Esophagus squamous epithelium (tissue), 5 donors: Measurements from ENCODE around the gene NELL1. TPM values are rescaled to one million over a fixed set of nuclear protein-coding genes. Genes with fewer than 3 reads are reported as not detected.
"Not testable (repeated sequence)": the region's sequence is repeated elsewhere in the genome, so short reads cannot be mapped to it uniquely, and the experiment has no call there.

Source experiments
- DNase-seq: peaks from one replicate; lab custom pipeline; 2025; lab: John Stamatoyannopoulos, UW
- H3K27ac ChIP-seq, 4 donors: fragments of 200-600 bp; sonication (generic); one replicate each; pipeline ENCODE4 v1.5.1; 2016 to 2019; ENCODE audit warnings: mild to moderate bottlenecking in 1 of 4
- H3K27me3 ChIP-seq, 4 donors: fragments of 200-600 bp; sonication (generic); 1 replicate in 3 of 4; 2 replicates in 1 of 4; pipeline versions ENCODE4 v1.5.1 to v1.6.0; 2017 to 2021; ENCODE audit warnings: antibody characterized with exemption in 1 of 4
- H3K36me3 ChIP-seq, 3 donors: fragments of 200-600 bp; sonication (generic); one replicate each; pipeline ENCODE4 v1.5.1; 2016 to 2019
- H3K4me1 ChIP-seq, 3 donors: fragments of 200-600 bp; sonication (generic); one replicate each; pipeline ENCODE4 v1.5.1; 2017 to 2019
- H3K4me3 ChIP-seq, 4 donors: fragments of 200-600 bp; sonication (generic); 1 replicate in 3 of 4; 2 replicates in 1 of 4; pipeline ENCODE4 v1.5.1; 2016 to 2019; ENCODE audit warnings: mild to moderate bottlenecking in 2 of 4, moderate library complexity in 1 of 4
- H3K9me3 ChIP-seq, 3 donors: fragments of 200-600 bp; sonication (generic); one replicate each; pipeline ENCODE4 v1.5.1; 2016 to 2019
- CTCF ChIP-seq, 6 experiments: fragments of 450-650 bp in 4 of 6; fragments of 200-600 bp in 2 of 6; sonication (generic) in 2 of 6; IDR thresholded peaks; one replicate each; pipeline ENCODE4 v1.5.1; 2016 to 2019; ENCODE audit warnings: antibody characterized with exemption in 6 of 6, mild to moderate bottlenecking in 4 of 6, moderate library complexity in 4 of 6
- POLR2A ChIP-seq, 4 donors: fragments of 450-650 bp; IDR thresholded peaks; one replicate each; pipeline ENCODE4 v1.6.1; 2017; ENCODE audit warnings: antibody characterized with exemption in 4 of 4, mild to moderate bottlenecking in 4 of 4, moderate library complexity in 3 of 4
- WGBS, 2 donors: methylation state at CpG; one replicate each; pipeline ENCODE4 v1.1.5; 2018; 5-methylcytosine and 5-hydroxymethylcytosine counted together
- intact Hi-C: fragments of 100-400 bp; cut with DNase I; formaldehyde crosslinking; loops from one replicate; pipeline ENCODE4 v1.15.0; 2022
- total RNA-seq, 4 donors: library from RNA; depleted of rRNA; stranded (reverse); fragments of >200 nt; gene quantifications; one replicate each; pipeline ENCODE4 v1.1.0, GENCODE V29; 2016
- donor health status: DM: yes; HTN: yes; CAD: no.

NELL1 gene
- total RNA-seq, 4 donors from 2014 or later: 1.5 TPM; not detected in 3

GRCh38 chr11:20844630-20845029 is 175.2 kb downstream of the NELL1 start:
- no peaks in the 10 kb centered on the region for H3K9me3 ChIP-seq
- no peaks in the 10 kb centered on the region for H3K36me3 ChIP-seq
- intact Hi-C loops: no loop called here
- TF ChIP-seq CTCF (IDR thresholded peaks at IDR 0.05): no peak
- TF ChIP-seq POLR2A (IDR thresholded peaks at IDR 0.05): no peak
- no peak overlapping the region for H3K27ac ChIP-seq
- no peaks in the 10 kb centered on the region for H3K4me1 ChIP-seq
- no peak overlapping the region for H3K4me3 ChIP-seq
- no peaks in the 10 kb centered on the region for H3K27me3 ChIP-seq
- DNase-seq: no peak
- WGBS, 2 donors: no CpG with 5 or more reads among the region's 2 CpGs

- H3K4me1 ChIP-seq: no peaks in the 10 kb centered on the region
- no peak for TF ChIP-seq POLR2A (IDR thresholded peaks at IDR 0.05)
- 38 to 64% methylated on average over 1 of the region's 1 CpG for WGBS, 2 donors
- H3K27ac ChIP-seq: no peak overlapping the region
- DNase-seq: no peak
- intact Hi-C loops: no loop called here
- no peaks in the 10 kb centered on the region for H3K36me3 ChIP-seq
- no peaks in the 10 kb centered on the region for H3K9me3 ChIP-seq
- H3K4me3 ChIP-seq: no peak overlapping the region
- H3K27me3 ChIP-seq: no peaks in the 10 kb centered on the region
These were observed 185.0 kb downstream of the NELL1 start for GRCh38 chr11:20854215-20854955.

- no peak overlapping the region for H3K4me3 ChIP-seq
- no peak overlapping the region for H3K27ac ChIP-seq
- TF ChIP-seq CTCF (IDR thresholded peaks at IDR 0.05): no peak
- WGBS, 2 donors: 63% methylated on average over 2 of the region's 2 CpGs; no CpG with 5 or more reads in 1 of the 2 donors
- H3K4me1 ChIP-seq: no peaks in the 10 kb centered on the region
- no peaks in the 10 kb centered on the region for H3K36me3 ChIP-seq
- no peaks in the 10 kb centered on the region for H3K27me3 ChIP-seq
- no peaks in the 10 kb centered on the region for H3K9me3 ChIP-seq
- DNase-seq: no peak
- intact Hi-C loops: no loop called here
These were observed 191.9 kb downstream of the NELL1 start for GRCh38 chr11:20861322-20861721.

- H3K4me3 ChIP-seq, DNase-seq, intact Hi-C loops, H3K27ac ChIP-seq, H3K27me3 ChIP-seq, H3K36me3 ChIP-seq, H3K9me3 ChIP-seq, H3K4me1 ChIP-seq: not testable (repeated sequence)
- WGBS, 2 donors: 59 to 62% methylated on average over 6 of the region's 6 CpGs
These were observed 192.9 kb downstream of the NELL1 start for GRCh38 chr11:20862263-20862662.

GRCh38 chr11:20864628-20865027 is 195.2 kb downstream of the NELL1 start:
- intact Hi-C loops: no loop called here
- Histone ChIP-seq H3K27ac (no peak overlapping the region), H3K9me3 (no peaks in the 10 kb centered on the region), H3K4me3 (no peak overlapping the region), H3K36me3 (no peaks in the 10 kb centered on the region), H3K4me1 (no peaks in the 10 kb centered on the region), H3K27me3 (no peaks in the 10 kb centered on the region)
- no peak for DNase-seq
- TF ChIP-seq CTCF (IDR thresholded peaks at IDR 0.05) (no peak), POLR2A (IDR thresholded peaks at IDR 0.05) (no peak)

GRCh38 chr11:20865161-20865560 is 195.8 kb downstream of the NELL1 start:
- intact Hi-C loops: no loop called here
- TF ChIP-seq POLR2A (IDR thresholded peaks at IDR 0.05) (no peak), CTCF (IDR thresholded peaks at IDR 0.05) (no peak)
- WGBS, 2 donors: 54 to 60% methylated on average over 4 of the region's 4 CpGs

More at GRCh38 chr11:20865161-20865560, 195.8 kb downstream of the NELL1 start:
- no peaks in the 10 kb centered on the region for H3K36me3 ChIP-seq
- no peaks in the 10 kb centered on the region for H3K4me1 ChIP-seq
- no peak for DNase-seq
- H3K9me3 ChIP-seq: no peaks in the 10 kb centered on the region
- H3K27ac ChIP-seq: no peak overlapping the region
- H3K27me3 ChIP-seq: no peaks in the 10 kb centered on the region
- H3K4me3 ChIP-seq: no peak overlapping the region
